Esophagus (tissue), 2 donors: ENCODE results near the gene DMXL2. TPM values are rescaled to one million over a fixed set of nuclear protein-coding genes. Genes with fewer than 3 reads are reported as not detected.
"Not testable (repeated sequence)": the region's sequence is repeated elsewhere in the genome, so short reads cannot be mapped to it uniquely, and the experiment has no call there.

Experiments used
- H3K27ac ChIP-seq, 2 donors: one replicate each; pipeline ENCODE4 v1.5.1; 2013; ENCODE audit warnings: low read depth in 2 of 2, mild to moderate bottlenecking in 2 of 2, inconsistent platforms in 1 of 2, low read length in 1 of 2, moderate library complexity in 1 of 2
- H3K27me3 ChIP-seq, 2 donors: one replicate each; pipeline ENCODE4 v1.6.1; 2013; ENCODE audit warnings: low read length in 2 of 2, control low read depth in 1 of 2, mild to moderate bottlenecking in 1 of 2; ENCODE audit not compliant: insufficient read depth in 2 of 2, control insufficient read depth in 1 of 2
- H3K36me3 ChIP-seq, 2 donors: one replicate each; pipeline ENCODE4 v1.6.1; 2013; ENCODE audit warnings: low read length in 1 of 2; ENCODE audit not compliant: control insufficient read depth in 2 of 2, insufficient read depth in 2 of 2
- H3K4me1 ChIP-seq, 2 donors: one replicate each; pipeline ENCODE4 v1.6.1; 2013; ENCODE audit warnings: low read length in 1 of 2; ENCODE audit not compliant: control insufficient read depth in 2 of 2, insufficient read depth in 2 of 2
- H3K4me3 ChIP-seq, 2 donors: one replicate each; pipeline ENCODE4 v1.5.1; 2013; ENCODE audit warnings: low read length in 2 of 2, mild to moderate bottlenecking in 2 of 2, low read depth in 1 of 2, moderate library complexity in 1 of 2
- H3K9me3 ChIP-seq, 2 donors: one replicate each; pipeline ENCODE4 v1.6.1; 2013; ENCODE audit warnings: mild to moderate bottlenecking in 2 of 2, low read depth in 1 of 2, low read length in 1 of 2, moderate library complexity in 1 of 2; ENCODE audit not compliant: control insufficient read depth in 2 of 2, insufficient read depth in 1 of 2
- WGBS, 2 donors: extraction: QIAGEN DNeasy Blood & Tissue Kit; methylation state at CpG; one replicate each; pipeline ENCODE4 v1.1.7; 2013; 5-methylcytosine and 5-hydroxymethylcytosine counted together
- polyA plus RNA-seq, 2 donors: library from polyadenylated mRNA; stranded (reverse); fragments of 200-250 nt; gene quantifications; one replicate each; pipeline ENCODE4 v1.2.3, GENCODE V29; 2013
- donor health status: healthy with polysubstance abuse.
- donor health status: Bipolar disorder and iron deficiency.

DMXL2 gene
- polyA plus RNA-seq, 2 donors, result 4.8 to 6.5 TPM

DNA sequence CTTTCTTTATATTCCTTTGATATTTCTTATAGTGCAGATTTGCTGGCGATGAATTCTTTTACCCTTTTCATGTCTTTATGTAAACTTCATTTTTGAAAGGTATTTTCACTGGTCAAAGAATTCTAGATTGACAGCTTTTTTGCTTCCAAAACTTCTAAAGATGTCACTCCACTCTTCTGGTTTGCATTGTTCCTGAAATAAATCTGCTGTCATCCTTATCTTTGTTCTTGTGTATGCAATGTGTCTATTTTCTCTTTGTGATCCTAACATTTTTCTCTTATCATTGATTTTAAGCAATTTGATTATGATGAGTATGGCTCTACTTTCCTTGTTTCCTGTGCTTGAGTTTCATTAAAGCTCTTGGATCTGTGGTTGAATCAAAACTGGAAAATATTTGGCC, 177.8 kb downstream of the DMXL2 start:
- Histone ChIP-seq H3K27ac (no peak overlapping the region), H3K27me3 (no peaks in the 10 kb centered on the region), H3K4me3 (no peak overlapping the region), H3K9me3 (no peaks in the 10 kb centered on the region), H3K4me1 (no peaks in the 10 kb centered on the region), H3K36me3 (no peaks in the 10 kb centered on the region)
- WGBS, 2 donors, result 100% methylated on average over 1 of the region's 1 CpG

DNA sequence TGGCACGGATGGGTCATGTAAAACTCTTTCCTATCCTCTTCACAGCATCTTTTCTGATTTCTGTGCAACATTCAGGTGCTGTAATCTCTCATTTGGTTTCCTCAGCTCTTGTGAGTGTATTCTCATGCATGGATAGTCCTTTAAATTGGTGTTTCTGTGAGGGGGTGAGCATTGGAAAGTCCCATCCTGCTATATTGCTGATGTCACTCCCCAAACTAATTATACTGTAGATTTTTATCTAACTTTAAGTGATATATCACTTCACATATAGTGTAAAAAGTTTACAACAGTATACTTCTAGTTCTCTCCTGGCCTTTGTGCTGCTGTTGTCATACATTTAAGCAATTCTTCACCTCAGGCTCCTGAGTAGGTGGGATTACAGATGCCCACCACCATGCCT, 178.5 kb downstream of the DMXL2 start:
- H3K27me3 ChIP-seq, result no peaks in the 10 kb centered on the region
- no peaks in the 10 kb centered on the region for H3K9me3 ChIP-seq
- no peak overlapping the region for H3K27ac ChIP-seq
- WGBS, 2 donors, result 91 to 93% methylated on average over 1 of the region's 1 CpG
- no peaks in the 10 kb centered on the region for H3K4me1 ChIP-seq
- no peak overlapping the region for H3K4me3 ChIP-seq
- no peaks in the 10 kb centered on the region for H3K36me3 ChIP-seq

DNA sequence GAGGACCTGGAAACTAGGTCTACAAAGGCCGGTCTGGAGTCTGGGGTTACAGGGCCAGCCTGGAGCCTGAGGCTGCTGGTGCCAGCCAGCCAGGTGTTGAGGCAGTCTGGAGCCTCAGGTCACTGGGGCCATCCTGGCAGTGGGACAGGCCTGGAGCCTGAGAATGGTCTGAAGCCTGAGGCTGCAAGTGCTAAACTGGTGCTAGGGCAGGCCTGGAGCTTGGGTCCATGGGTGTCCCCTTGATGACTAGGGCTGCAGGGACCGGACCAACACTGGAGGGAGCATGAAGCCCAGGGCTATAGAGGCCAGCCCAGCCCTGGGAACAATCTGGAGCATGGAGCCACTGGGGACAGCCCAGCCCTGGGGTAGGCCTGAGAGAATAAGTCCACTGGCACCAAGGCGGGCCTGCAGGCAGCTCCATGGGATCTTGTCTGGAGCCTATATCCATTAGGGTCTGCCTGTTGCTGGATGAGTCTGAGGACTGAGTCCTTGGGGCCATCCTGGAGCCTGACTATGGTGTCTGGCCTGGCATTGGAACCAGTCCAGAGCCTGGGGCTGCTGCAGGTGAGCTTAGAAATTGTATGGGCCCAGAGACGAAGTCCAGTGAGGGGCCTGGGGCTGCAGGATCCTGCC, 179.2 kb downstream of the DMXL2 start:
- H3K9me3 ChIP-seq, result no peaks in the 10 kb centered on the region
- no peak overlapping the region for H3K27ac ChIP-seq
- no peaks in the 10 kb centered on the region for H3K4me1 ChIP-seq
- H3K27me3 ChIP-seq, result no peaks in the 10 kb centered on the region
- H3K4me3 ChIP-seq, result no peak overlapping the region
- WGBS, 2 donors, result 94 to 97% methylated on average over 4 of the region's 4 CpGs
- no peaks in the 10 kb centered on the region for H3K36me3 ChIP-seq

DNA sequence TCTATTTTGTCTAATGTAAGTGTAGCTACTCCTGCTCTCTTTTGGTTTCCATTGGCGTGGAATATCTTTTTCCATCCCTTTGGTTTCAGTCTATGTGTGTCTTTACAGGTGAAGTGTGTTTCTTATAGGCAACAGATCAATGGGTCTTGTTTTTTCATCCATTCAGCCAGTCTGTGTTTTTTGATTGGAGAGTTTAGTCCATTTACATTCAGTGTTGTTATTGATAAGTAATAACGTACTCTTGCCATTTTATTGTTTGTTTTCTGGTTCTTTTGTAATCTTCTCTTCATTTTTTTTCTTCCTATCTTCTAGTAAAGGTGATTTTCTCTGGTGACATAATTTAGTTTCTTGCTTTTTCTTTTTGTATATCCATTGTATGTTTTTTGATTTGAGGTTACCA, 184.0 kb downstream of the DMXL2 start:
- H3K4me1 ChIP-seq, result no peaks in the 10 kb centered on the region
- WGBS, 2 donors, result 83% methylated on average over 2 of the region's 2 CpGs
- H3K27ac ChIP-seq, result no peak overlapping the region
- no peak overlapping the region for H3K4me3 ChIP-seq
- H3K36me3 ChIP-seq, result no peaks in the 10 kb centered on the region
- H3K27me3 ChIP-seq, result no peaks in the 10 kb centered on the region
- H3K9me3 ChIP-seq, result no peaks in the 10 kb centered on the region

DNA sequence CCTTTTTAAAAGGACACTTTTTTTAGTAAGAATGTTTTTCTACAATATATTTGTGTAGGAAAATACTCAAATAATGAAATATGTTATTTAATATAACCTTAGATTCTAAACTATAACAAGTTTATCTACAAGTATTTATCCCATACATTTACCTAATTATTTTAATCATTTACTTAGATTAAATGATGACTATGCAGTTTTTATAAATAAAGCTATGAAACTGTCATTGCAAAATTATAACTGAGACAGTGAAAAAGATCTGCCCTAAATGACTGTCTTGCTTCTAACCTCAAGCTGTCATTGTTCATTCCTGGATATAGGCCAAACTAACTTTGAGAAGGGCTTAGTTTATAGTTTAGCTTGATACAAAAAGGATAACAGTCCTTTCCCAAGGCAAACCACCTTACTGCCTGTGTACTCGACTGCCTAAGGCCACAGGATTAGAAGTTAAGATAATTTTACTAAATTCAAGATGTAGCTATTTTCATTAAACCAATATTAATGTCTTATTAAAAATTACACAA, 197.0 kb downstream of the DMXL2 start:
- no peaks in the 10 kb centered on the region for H3K27me3 ChIP-seq
- no peaks in the 10 kb centered on the region for H3K36me3 ChIP-seq
- H3K9me3 ChIP-seq, result no peaks in the 10 kb centered on the region
- WGBS, 2 donors, result 18% methylated on average over 1 of the region's 1 CpG
- H3K4me3 ChIP-seq, result no peak overlapping the region
- H3K27ac ChIP-seq, result no peak overlapping the region
- no peaks in the 10 kb centered on the region for H3K4me1 ChIP-seq

DNA sequence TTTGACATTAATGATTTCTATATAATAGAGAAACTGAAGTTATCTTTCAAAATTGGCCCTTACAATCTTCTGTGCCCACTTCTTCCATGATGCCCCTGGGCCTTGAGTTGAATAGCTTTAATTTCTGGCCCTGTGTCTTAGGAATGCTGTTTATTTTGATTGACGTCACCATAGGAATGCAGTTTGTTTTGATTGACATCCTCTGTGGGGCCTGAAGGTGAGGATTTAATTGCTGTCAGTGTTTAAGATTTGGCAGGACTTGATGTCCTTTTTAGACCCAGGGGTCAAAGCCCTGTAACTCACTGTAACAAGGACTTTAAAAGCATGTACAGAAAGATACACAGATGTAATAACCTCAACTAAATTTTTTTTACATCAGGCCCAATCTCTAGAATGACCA, 197.8 kb downstream of the DMXL2 start:
- Histone ChIP-seq H3K4me3 (no peak overlapping the region), H3K4me1 (no peaks in the 10 kb centered on the region), H3K9me3 (no peaks in the 10 kb centered on the region), H3K27me3 (no peaks in the 10 kb centered on the region), H3K36me3 (no peaks in the 10 kb centered on the region), H3K27ac (no peak overlapping the region)
- 69 to 71% methylated on average over 1 of the region's 1 CpG for WGBS, 2 donors

DNA sequence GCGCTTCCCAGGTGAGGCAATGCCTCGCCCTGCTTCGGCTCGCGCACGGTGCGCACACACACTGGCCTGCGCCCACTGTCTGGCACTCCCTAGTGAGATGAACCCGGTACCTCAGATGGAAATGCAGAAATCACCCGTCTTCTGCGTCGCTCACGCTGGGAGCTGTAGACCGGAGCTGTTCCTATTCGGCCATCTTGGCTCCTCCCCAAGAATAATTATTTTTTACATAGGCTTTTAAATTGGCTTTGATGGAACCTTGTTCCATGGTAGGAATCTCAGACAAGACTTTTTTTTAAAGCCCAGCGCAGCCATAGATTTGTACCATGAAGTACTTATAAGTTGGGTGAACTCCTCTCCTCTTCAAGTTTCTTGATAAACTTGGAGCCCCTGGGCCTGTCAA, 199.5 kb downstream of the DMXL2 start:
- H3K36me3 ChIP-seq, H3K4me3 ChIP-seq, H3K4me1 ChIP-seq, H3K9me3 ChIP-seq, H3K27ac ChIP-seq, H3K27me3 ChIP-seq: not testable (repeated sequence)
- WGBS, 2 donors, result 93 to 99% methylated on average over 6 to 7 of the region's 16 CpGs

DNA sequence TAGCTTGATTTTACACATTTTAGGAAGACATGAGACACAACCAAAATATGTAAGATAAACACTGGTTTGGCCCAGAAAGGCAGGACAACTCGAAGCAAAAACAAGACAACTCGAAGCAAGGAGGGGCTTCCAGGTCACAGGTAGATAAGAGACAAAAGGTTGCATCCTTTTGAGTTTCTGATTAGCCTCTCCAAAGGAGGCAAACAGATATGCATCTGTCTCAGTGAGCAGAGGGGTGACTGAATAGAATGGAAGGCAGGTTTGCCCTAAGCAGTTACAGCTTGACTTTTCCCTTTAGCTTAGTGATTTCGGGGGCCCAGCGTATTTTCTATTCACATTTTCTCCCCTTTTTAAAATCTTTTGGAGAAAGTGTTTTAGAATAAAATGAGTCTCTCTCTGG, 206.4 kb downstream of the DMXL2 start:
- Histone ChIP-seq H3K36me3 (no peaks in the 10 kb centered on the region), H3K9me3 (no peaks in the 10 kb centered on the region), H3K27ac (no peak overlapping the region), H3K4me3 (no peak overlapping the region), H3K4me1 (no peaks in the 10 kb centered on the region), H3K27me3 (no peaks in the 10 kb centered on the region)
- WGBS, 2 donors, result 45% methylated on average over 4 of the region's 4 CpGs

DNA sequence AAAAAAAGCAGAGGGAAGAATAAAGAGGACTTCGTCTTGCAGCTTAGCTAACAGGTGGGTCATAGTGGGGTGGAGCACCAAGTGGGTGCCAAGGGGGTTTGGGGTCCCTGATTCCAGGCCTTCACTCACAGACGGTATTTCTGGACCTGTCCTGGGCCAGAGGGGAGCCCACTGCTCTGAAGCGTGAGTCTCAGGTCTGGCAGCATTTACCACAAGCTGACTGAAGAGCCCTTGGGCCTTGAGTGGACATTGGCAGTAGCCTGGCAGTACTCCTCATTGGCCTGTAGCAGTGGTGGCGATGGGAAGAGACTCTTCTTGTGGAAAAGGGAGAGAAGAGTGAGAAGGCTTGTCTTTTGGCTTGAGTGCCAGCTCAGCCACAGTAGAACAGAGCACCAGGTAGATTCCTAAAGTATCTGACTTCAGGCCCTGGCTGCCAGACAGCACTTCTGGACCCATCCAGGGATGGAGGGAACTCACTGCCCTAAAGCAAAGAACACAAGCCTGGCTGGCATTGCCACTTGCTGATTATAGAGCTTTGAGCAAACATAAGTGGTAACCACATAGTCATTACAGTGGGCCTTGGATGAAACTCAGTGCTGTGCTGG, 208.2 kb downstream of the DMXL2 start:
- no peaks in the 10 kb centered on the region for H3K27me3 ChIP-seq
- H3K9me3 ChIP-seq, result no peaks in the 10 kb centered on the region
- H3K36me3 ChIP-seq, result no peaks in the 10 kb centered on the region
- WGBS, 2 donors, result 81 to 84% methylated on average over 4 of the region's 4 CpGs
- H3K27ac ChIP-seq, result no peak overlapping the region
- no peaks in the 10 kb centered on the region for H3K4me1 ChIP-seq
- no peak overlapping the region for H3K4me3 ChIP-seq
